Epidermal melanocyte (primary cell): ENCODE measurements around the gene DCDC2C.

Experiments used
- DNase-seq: peaks from one replicate; pipeline ENCODE4 v3.0.0; 2011; ENCODE audit warnings: low spot score; ENCODE audit not compliant: insufficient read length

The DCDC2C gene

GRCh38 chr2:3769766-3770165 lies 66.4 kb downstream of the DCDC2C start:
- no peak for DNase-seq

GRCh38 chr2:3770724-3771415 lies 67.5 kb downstream of the DCDC2C start:
- DNase-seq, result no peak

- DNase-seq, result no peak
Observed at GRCh38 chr2:3771576-3771975, 68.2 kb downstream of the DCDC2C start.

- no peak for DNase-seq
Observed at GRCh38 chr2:3774336-3774735, 71.0 kb downstream of the DCDC2C start.

DNA sequence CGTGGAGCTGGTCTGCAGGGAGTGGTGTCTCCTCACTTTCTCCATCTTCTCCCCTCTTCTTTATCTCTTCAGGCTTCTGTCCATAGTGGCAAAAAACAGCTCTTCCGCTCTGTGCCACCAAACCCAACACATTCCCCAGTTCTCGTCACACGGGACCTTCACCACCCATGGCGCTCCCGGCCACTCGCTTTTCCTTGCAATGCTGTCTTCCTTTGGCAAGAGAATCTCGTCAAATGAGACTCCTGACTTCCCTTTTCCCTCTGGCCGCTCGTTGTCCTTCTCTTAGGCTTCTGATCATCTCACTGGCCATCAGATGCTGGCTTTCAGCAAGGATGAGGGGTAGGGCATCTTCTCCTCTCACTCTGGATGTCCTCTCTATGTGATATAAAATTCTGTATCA lies 72.9 kb downstream of the DCDC2C start:
- no peak for DNase-seq

DNA sequence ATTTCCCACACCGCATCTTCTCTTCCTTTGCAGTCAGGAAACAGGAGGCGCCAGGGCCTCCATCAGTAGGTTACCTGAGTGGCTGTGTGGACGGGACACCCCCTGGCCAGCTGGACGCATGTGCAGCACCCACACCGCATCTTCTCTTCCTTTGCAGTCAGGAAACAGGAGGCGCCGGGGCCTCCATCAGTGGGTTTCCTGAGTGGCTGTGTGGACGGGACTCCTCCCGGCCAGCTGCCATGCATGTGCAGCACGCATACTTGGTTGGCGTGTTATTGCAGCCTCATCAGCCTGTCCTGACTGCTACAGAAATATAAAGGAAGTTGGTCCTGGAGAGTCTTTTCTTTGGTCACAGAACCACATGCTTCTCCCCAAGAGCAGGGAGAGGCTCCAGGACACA lies 74.6 kb downstream of the DCDC2C start:
- no peak for DNase-seq

GRCh38 chr2:3778851-3779495 lies 75.6 kb downstream of the DCDC2C start:
- DNase-seq, result no peak

DNA sequence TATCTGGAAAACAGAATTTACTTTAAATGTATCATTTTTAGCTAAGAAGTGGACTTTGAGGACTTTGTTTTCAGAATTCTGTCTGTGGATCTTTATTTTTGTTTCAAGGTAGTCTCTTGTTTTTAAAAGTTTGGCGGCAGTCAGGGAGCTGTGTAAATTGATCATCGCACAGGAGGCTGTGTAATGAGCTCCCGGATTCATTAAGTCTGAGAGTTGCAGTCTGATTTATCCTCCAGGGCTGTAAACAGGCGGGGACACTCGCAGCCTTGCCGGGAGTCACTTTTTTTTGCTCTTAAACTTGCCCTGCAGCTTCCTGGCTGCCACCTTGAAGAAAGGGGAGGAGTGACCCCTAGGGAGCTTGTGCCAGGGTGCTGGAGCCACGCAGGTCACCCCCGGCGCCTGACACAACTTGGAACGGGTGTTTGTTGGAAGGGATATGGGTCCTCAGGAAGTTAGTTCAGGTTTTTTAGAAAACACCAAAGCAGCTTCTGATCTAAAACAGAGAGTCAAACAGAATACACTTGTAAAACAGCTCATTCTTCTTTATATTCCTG lies 76.2 kb downstream of the DCDC2C start:
- DNase-seq, result no peak

DNA sequence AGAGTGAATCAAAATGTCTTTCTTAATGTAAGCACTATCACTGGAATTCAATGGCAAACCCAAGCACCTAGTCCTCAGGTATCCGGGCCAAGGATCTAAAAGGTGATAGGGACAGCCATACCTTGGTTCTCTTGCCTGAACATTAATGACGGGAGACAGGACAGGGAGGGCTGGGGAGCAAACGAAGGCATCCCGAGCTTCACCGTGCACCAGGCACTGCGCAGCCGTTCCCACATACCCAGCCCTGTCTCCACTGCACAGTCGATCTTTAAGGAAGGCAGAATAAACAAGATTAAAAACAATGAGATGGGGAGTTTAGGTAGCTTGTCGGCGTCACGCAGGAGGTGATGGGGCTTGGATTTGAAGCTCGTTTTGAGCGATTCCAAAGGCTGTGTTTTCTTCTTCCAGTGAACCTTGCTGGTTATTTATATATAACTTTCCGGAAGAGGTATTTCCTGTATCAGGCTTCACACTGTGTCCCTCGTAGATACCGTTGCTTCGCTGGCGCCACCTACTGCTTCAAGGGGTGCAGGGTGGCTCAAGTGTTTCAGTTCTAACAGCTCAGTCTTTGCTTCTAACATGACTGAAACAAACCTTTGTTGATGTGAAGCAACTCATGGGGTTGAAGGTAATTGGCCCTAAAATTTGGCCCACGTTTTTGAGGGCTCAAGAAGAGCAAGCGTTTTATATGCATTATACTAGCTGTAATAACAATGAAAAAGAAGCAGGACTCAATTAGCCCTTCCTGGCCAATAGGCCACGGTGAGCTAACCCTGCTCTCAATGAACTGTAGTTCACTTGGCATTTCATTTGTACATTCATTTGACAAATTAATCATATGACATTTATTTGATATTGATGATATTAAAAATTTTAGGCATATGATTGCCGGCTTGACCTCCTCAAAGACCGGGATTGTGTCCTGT lies 77.4 kb downstream of the DCDC2C start:
- peak; percentile 34 for DNase-seq

DNA sequence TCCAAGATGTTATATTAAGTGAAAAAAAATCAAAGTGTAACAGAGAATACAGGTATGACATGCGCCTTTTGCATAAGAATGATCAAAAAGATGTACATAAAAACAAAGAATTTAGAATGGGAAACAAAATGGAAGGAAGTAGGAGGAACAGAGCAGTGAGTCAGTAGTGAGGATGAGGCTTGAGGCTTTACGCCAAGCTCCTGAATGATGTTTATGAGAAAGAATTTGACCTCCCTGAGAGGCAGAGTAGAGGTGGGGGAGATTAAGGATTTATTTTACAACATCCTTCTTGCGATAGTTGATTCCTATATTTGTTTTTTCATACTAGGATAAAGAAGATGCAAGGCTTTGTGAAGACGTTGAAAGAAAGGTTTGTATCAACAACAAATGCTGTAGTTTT lies 81.4 kb downstream of the DCDC2C start:
- no peak for DNase-seq

DNA sequence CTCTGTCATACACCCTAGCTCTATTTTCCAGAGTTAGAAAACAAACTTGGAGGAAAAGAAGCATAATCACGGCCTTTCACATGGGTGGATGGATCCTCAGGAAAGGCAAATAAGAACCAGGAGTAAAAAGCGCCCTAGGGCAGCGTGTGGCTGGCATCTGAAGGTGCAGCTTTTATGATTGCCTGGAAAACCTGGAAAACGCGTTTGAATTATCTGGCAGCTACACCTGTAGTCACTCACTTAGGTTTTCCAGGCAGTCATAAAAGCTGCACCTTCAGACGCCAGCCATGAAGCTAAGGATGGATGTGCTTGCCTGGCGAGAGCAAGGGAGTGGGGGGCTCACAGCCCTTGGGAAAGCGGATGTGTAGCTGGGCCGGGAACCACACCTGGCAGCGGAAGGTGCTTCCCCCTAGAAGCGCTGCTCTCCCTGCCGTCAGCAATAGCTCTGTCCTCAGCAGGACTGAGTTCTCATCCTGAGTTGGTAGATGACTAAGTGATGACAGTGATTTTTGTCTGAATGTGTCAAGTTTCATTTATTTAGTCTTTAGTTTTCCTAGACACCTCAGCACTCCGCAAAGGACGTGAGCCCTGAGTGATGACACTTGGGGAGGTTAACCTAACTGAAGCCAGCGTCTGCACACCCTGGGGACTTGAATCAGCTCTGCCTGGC lies 82.0 kb downstream of the DCDC2C start:
- no peak for DNase-seq

- no peak for DNase-seq
Observed at GRCh38 chr2:3785890-3786273, 82.5 kb downstream of the DCDC2C start.

GRCh38 chr2:3787768-3788167 lies 84.4 kb downstream of the DCDC2C start:
- no peak for DNase-seq

DNA sequence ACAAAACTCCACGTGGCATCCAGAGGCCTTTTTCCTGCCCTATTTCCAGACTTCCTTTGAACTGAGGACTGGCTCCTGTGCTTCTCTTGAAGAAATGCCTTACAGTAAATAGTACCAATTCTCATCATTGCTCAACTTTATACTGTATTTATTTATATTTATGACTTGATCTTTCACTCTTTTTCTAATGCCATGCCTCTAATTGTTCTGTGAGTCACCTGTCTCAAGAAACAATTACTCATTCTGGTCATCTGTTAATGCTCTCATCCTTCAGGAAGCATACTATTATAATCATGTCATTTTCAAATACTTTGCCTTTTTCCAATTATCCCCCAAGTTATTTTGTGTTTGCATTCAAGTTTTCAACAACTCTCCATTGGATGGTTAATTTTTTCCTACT lies 85.9 kb downstream of the DCDC2C start:
- DNase-seq, result no peak

DNA sequence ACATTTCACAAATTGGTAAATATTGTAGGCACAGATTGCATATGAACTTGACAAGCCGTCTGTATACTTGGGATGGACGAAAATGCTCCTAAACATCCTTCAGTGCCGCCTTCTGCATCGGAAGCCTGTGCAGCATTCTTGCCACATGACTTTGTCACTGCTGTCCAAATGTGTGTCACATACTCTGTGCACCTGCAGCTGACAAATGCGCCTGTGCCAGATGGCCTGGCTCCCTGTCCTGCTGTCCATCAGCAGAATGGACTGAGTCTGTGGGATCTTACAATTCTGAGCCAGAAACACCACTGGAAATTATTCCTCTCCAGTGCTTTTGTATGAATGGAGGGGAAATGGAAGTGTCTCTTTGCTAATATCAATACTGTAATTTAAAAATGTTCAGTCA lies 89.9 kb downstream of the DCDC2C start:
- DNase-seq, result no peak

- no peak for DNase-seq
Observed at GRCh38 chr2:3801506-3801905, 98.1 kb downstream of the DCDC2C start.

DNA sequence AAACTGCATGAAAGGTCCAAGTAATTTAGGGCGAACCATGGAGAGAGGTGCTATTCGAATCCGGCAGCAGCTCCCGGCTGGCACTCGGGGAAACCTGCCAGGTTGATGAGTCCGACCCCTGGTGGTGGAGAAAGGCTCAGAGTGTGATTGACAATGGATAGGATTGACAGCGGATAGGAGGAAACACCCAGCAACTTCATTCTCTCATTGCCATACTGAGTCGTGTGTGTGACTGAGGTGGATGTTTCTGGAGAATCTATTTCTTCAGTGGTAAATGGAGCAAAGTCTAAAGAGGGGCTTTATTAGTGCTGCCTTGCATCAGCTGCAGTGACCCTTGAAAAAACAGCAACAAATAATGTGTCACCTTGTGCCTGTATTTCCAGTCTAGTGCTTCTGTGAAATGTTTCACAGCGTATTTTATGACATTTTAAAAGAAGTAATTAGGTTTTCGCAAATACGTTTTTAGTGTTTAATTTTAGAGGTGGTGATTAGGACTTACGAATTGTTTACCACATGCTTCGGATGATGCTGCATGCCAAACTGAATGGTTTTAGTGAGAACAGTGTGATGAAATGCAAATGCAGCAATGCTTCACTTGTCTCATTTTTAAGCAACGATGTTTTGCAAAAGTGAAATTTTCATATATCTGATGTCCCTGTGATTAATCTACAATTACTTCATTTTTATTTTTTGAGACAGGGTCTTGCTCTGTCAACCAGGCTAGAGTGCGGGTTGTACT lies 102.0 kb downstream of the DCDC2C start:
- no peak for DNase-seq

GRCh38 chr2:3806168-3806567 lies 102.8 kb downstream of the DCDC2C start:
- DNase-seq, result no peak

DNA sequence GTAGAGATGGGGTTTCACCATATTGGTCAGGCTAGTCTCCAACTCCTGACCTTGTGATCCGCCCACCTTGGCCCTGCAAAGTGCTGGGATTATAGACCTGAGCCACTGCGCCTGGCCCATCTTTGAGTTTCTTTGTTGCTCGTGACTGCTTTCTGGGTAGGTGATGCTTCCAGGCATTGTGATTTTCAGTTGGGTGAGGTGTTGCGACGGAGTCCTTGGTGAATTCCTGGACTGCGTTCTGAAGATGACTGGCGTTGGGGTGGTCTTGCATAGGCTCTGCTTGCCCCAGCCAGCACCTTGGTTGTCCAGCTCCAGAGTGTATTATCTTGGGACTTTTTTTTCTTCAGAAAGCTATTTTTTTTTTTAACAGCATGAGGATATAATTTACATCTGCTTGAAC lies 103.4 kb downstream of the DCDC2C start:
- no peak for DNase-seq

DNA sequence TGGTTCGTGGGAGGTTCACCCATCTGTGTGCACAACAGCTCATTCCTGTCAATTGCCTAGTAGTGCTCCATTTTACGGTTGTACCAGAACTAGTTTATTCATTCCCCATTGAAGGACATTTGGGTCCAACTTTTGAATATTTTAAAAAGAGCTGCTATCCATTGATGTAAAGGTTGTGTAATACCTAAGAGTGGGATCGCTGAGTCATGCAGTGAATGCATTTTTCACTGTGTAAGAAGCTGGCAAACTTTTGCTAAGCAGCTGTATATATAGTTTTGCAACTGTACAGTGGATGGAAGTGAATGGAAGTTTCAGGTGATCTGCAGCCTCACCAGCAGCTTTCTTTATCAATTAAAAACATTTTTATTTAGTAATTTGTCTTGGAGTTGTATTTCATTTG lies 104.5 kb downstream of the DCDC2C start:
- DNase-seq, result no peak
